C1 segment of cervical spinal cord (tissue), 14 donors: Measurements from ENCODE around the gene TMEM62.

Source experiments
- DNase-seq, 14 donors: peaks; one replicate each; lab custom pipeline; 2025; lab: John Stamatoyannopoulos, UW

TMEM62 gene

GRCh38 chr15:43230640-43231115 is 97.3 kb downstream of the TMEM62 start:
- no peak for DNase-seq

DNA sequence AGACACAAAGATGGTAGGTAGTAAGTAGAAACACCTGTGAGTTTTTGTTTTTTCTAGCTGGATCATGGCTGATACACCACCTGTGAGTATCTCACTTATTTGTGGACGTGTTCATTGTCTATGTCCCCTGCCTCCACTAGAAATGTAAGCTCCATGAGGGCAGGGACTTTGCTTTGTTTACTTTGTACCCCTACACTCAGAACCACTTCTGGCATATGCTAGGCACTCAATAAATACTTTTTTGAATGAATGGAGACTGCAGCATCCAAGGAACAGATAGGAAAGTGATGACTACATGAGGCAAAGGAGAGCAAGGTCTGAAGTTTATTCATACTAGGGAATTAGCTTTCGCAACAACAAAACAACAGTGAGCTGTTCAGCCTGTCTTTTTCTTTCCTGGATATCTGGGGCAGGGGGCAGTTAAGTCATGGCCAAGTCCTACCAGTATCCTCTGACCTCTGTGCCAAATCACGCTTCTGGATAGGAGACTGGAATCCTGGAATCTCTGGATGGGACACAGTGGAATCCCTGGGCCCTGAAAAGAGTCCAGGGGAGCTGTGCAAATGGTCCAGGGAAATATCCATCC is 99.0 kb downstream of the TMEM62 start:
- no peak for DNase-seq
